HL-60/S4 treated with retinoic acid at 250 ng/mL for 4 days and 3 days (cell line): ENCODE measurements around the gene SCAMP4.
"Not testable (repeated sequence)": the region's sequence is repeated elsewhere in the genome, so short reads cannot be mapped to it uniquely, and the experiment has no call there.

Experiments used
- in situ Hi-C: fragments of 300-500 bp; cut with MboI; formaldehyde crosslinking; loops from 2 replicates; pipeline ENCODE4 v1.7.0; 2022; ENCODE audit warnings: low sequenced_read_pairs

SCAMP4 gene

GRCh38 chr19:1866693-1867348, 38.4 kb upstream of the SCAMP4 start:
- in situ Hi-C loops, result no loop called here

- in situ Hi-C loops, result no loop called here
Measured at GRCh38 chr19:1867349-1867724, 37.9 kb upstream of the SCAMP4 start.

- in situ Hi-C loops, result no loop called here
Measured at GRCh38 chr19:1868971-1869370, 36.2 kb upstream of the SCAMP4 start.

GRCh38 chr19:1871140-1871597, 34.0 kb upstream of the SCAMP4 start:
- in situ Hi-C loops, result no loop called here

- in situ Hi-C loops, result no loop called here
Measured at GRCh38 chr19:1871630-1872029, 33.6 kb upstream of the SCAMP4 start.

GRCh38 chr19:1872807-1873523, 32.2 kb upstream of the SCAMP4 start:
- in situ Hi-C loops, result no loop called here

GRCh38 chr19:1873524-1874473, 31.4 kb upstream of the SCAMP4 start:
- in situ Hi-C loops, result no loop called here

- in situ Hi-C loops, result no loop called here
Measured at GRCh38 chr19:1874554-1875185, 30.5 kb upstream of the SCAMP4 start.

GRCh38 chr19:1875265-1875645, 29.9 kb upstream of the SCAMP4 start:
- in situ Hi-C loops, result not testable (repeated sequence)

GRCh38 chr19:1875646-1876495, 29.3 kb upstream of the SCAMP4 start:
- in situ Hi-C loops, result no loop called here

GRCh38 chr19:1876496-1877279, 28.5 kb upstream of the SCAMP4 start:
- in situ Hi-C loops, result not testable (repeated sequence)

GRCh38 chr19:1877280-1877660, 27.9 kb upstream of the SCAMP4 start:
- in situ Hi-C loops, result not testable (repeated sequence)

GRCh38 chr19:1878583-1878982, 26.6 kb upstream of the SCAMP4 start:
- in situ Hi-C loops, result not testable (repeated sequence)

- in situ Hi-C loops, result not testable (repeated sequence)
Measured at GRCh38 chr19:1879982-1880381, 25.2 kb upstream of the SCAMP4 start.

GRCh38 chr19:1880611-1881392, 24.4 kb upstream of the SCAMP4 start:
- in situ Hi-C loops, result no loop called here

GRCh38 chr19:1881393-1882088, 23.7 kb upstream of the SCAMP4 start:
- in situ Hi-C loops, result not testable (repeated sequence)

GRCh38 chr19:1882089-1882785, 23.0 kb upstream of the SCAMP4 start:
- in situ Hi-C loops, result no loop called here
